Raji (cell line): ENCODE results near the gene BCDIN3D.

Experiments
- POLR2A ChIP-seq: IDR thresholded peaks from 2 replicates; pipeline ENCODE4 v1.6.1; 2011; ENCODE audit warnings: low read depth, low read length, control low read depth; ENCODE audit not compliant: insufficient read depth

BCDIN3D gene

GRCh38 chr12:49791700-49792099, 51.2 kb downstream of the BCDIN3D start:
- TF ChIP-seq POLR2A, result no peak

- TF ChIP-seq POLR2A, result no peak
Observed at GRCh38 chr12:49790741-49791555, 52.0 kb downstream of the BCDIN3D start.

GRCh38 chr12:49789992-49790391, 52.9 kb downstream of the BCDIN3D start:
- no peak for TF ChIP-seq POLR2A

- no peak for TF ChIP-seq POLR2A
Observed at GRCh38 chr12:49787672-49788071, 55.2 kb downstream of the BCDIN3D start.
